Body of pancreas (tissue), 4 donors: ENCODE data around the gene SYT11. TPM values are rescaled to one million over a fixed set of nuclear protein-coding genes. Genes with fewer than 3 reads are reported as not detected.
"Not testable (repeated sequence)": the region's sequence is repeated elsewhere in the genome, so short reads cannot be mapped to it uniquely, and the experiment has no call there.

ENCODE experiments used
- ATAC-seq: fragments of 150-250 bp; one replicate; pipeline ENCODE4 v1.9.1; 2016
- DNase-seq, 4 donors: peaks; one replicate each; pipeline ENCODE4 v3.0.0-alpha.2; 2019
- H3K27ac ChIP-seq, 4 donors: fragments of 200-600 bp; sonication (generic); 1 replicate in 3 of 4; 2 replicates in 1 of 4; pipeline versions ENCODE4 v1.5.1 to v1.6.1; 2016 to 2019; ENCODE audit warnings: mild to moderate bottlenecking in 1 of 4, mixed read lengths in 1 of 4, moderate library complexity in 1 of 4
- H3K27me3 ChIP-seq, 2 donors: fragments of 200-600 bp; sonication (generic); one replicate each; pipeline ENCODE4 v1.6.0; 2016; ENCODE audit warnings: mild to moderate bottlenecking in 1 of 2
- H3K36me3 ChIP-seq, 2 donors: fragments of 200-600 bp; sonication (generic); replicated peaks in 1 of 2; 2 replicates each; pipeline ENCODE4 v1.5.1; 2016; ENCODE audit warnings: low read depth in 2 of 2; ENCODE audit not compliant: insufficient read depth in 1 of 2
- H3K4me1 ChIP-seq: fragments of 200-600 bp; sonication (generic); one replicate; pipeline ENCODE4 v1.6.0; 2016
- H3K4me3 ChIP-seq, 2 donors: fragments of 200-600 bp; sonication (generic); 1 replicate in 1 of 2; 2 replicates in 1 of 2; pipeline ENCODE4 v1.5.1; 2016 to 2019
- H3K9me3 ChIP-seq, 3 donors: fragments of 200-600 bp; sonication (generic); 1 replicate in 2 of 3; 2 replicates in 1 of 3; pipeline ENCODE4 v1.5.1; 2016
- CTCF ChIP-seq, 7 experiments: fragments of 450-650 bp in 4 of 7; fragments of 200-600 bp in 3 of 7; sonication (generic) in 3 of 7; IDR thresholded peaks; one replicate each; pipeline ENCODE4 v1.5.1; 2016 to 2019; ENCODE audit warnings: antibody characterized with exemption in 7 of 7
- POLR2A ChIP-seq, 3 donors: fragments of 450-650 bp; IDR thresholded peaks; one replicate each; pipeline ENCODE4 v1.6.1; 2016; ENCODE audit warnings: antibody characterized with exemption in 3 of 3, mild to moderate bottlenecking in 2 of 3
- WGBS, 2 donors: methylation state at CpG; one replicate each; pipeline ENCODE4 v1.1.5; 2017; 5-methylcytosine and 5-hydroxymethylcytosine counted together
- intact Hi-C: fragments of 100-400 bp; cut with DNase I; formaldehyde crosslinking; loops from one replicate; pipeline ENCODE4 v1.15.1; 2023
- total RNA-seq, 2 donors: library from RNA; depleted of rRNA; stranded (reverse); fragments of >200 nt; gene quantifications; one replicate each; pipeline ENCODE4 v1.1.0, GENCODE V29; 2016

Gene SYT11
- total RNA-seq, 2 donors from 2014 or later = 1.3 to 5.4 TPM

GRCh38 chr1:155889566-155889965 is 30.2 kb downstream of the SYT11 start:
- Histone ChIP-seq H3K27me3 (no peaks in the 10 kb centered on the region), H3K9me3 (no peaks in the 10 kb centered on the region), H3K4me3 (no peak overlapping the region), H3K36me3 (no peaks in the 10 kb centered on the region), H3K4me1 (peaks cover 18% of the 10 kb centered on the region), H3K27ac (peak overlapping the region in 1 of 4 donors; percentile 29)
- 51 to 58% methylated on average over 2 of the region's 2 CpGs for WGBS, 2 donors
- ATAC-seq (no peak), DNase-seq (no peak)
- intact Hi-C loops = no loop called here
- TF ChIP-seq CTCF (IDR thresholded peaks at IDR 0.05) = no peak
- TF ChIP-seq POLR2A (IDR thresholded peaks at IDR 0.05) = no peak

GRCh38 chr1:155890251-155890650 is 30.9 kb downstream of the SYT11 start:
- H3K27me3 ChIP-seq = no peaks in the 10 kb centered on the region
- WGBS, 2 donors = 34 to 42% methylated on average over 3 of the region's 3 CpGs
- peak overlapping the region in 1 of 4 donors; percentile 29 for H3K27ac ChIP-seq
- no peak overlapping the region for H3K4me3 ChIP-seq
- no peaks in the 10 kb centered on the region for H3K9me3 ChIP-seq
- ATAC-seq = no peak
- TF ChIP-seq POLR2A (IDR thresholded peaks at IDR 0.05) (no peak), CTCF (IDR thresholded peaks at IDR 0.05) (no peak)
- intact Hi-C loops = no loop called here
- no peaks in the 10 kb centered on the region for H3K36me3 ChIP-seq
- H3K4me1 ChIP-seq = peaks cover 18% of the 10 kb centered on the region
- DNase-seq = no peak

GRCh38 chr1:155892796-155893195 is 33.4 kb downstream of the SYT11 start:
- H3K9me3 ChIP-seq = no peaks in the 10 kb centered on the region
- intact Hi-C loops = no loop called here
- H3K4me3 ChIP-seq = no peak overlapping the region
- DNase-seq (no peak), ATAC-seq (no peak)
- H3K36me3 ChIP-seq = peaks cover 0 to 1% of the 10 kb centered on the region in 2 donors
- no peaks in the 10 kb centered on the region for H3K27me3 ChIP-seq
- 36 to 42% methylated on average over 3 of the region's 3 CpGs for WGBS, 2 donors
- peaks cover 18% of the 10 kb centered on the region for H3K4me1 ChIP-seq
- peak overlapping the region; percentile 17 to 79 (median 47) for H3K27ac ChIP-seq
- TF ChIP-seq CTCF (IDR thresholded peaks at IDR 0.05) (no peak), POLR2A (IDR thresholded peaks at IDR 0.05) (no peak)

- H3K27me3 ChIP-seq = no peaks in the 10 kb centered on the region
- H3K9me3 ChIP-seq = no peaks in the 10 kb centered on the region
- ATAC-seq (peak; percentile 74), DNase-seq (peak in 1 of 4 donors; percentile 26)
- no peak overlapping the region for H3K4me3 ChIP-seq
- peaks cover 0 to 4% of the 10 kb centered on the region in 2 donors for H3K36me3 ChIP-seq
- H3K4me1 ChIP-seq = peaks cover 18% of the 10 kb centered on the region
- TF ChIP-seq CTCF (IDR thresholded peaks at IDR 0.05) (no peak), POLR2A (IDR thresholded peaks at IDR 0.05) (no peak)
- 55 to 62% methylated on average over 10 of the region's 10 CpGs for WGBS, 2 donors
- peak overlapping the region in 3 of 4 donors; percentile 44 to 79 (median 50) for H3K27ac ChIP-seq
- intact Hi-C loops = no loop called here
Observed at GRCh38 chr1:155893389-155894142, 34.2 kb downstream of the SYT11 start.

- H3K4me3 ChIP-seq, H3K9me3 ChIP-seq, H3K27ac ChIP-seq, ATAC-seq, H3K27me3 ChIP-seq, intact Hi-C loops, DNase-seq: not testable (repeated sequence)
- H3K4me1 ChIP-seq = peaks cover 18% of the 10 kb centered on the region
- 86 to 93% methylated on average over 6 of the region's 6 CpGs for WGBS, 2 donors
- H3K36me3 ChIP-seq = peaks cover 6 to 19% of the 10 kb centered on the region in 2 donors
Observed at GRCh38 chr1:155895617-155896016, 36.2 kb downstream of the SYT11 start.

GRCh38 chr1:155896476-155896875 is 37.1 kb downstream of the SYT11 start:
- H3K27ac ChIP-seq = not testable (repeated sequence)

More at GRCh38 chr1:155896476-155896875, 37.1 kb downstream of the SYT11 start:
- DNase-seq, H3K27me3 ChIP-seq, ATAC-seq, H3K9me3 ChIP-seq, intact Hi-C loops, H3K4me3 ChIP-seq: not testable (repeated sequence)
- H3K4me1 ChIP-seq = peaks cover 18% of the 10 kb centered on the region
- WGBS, 2 donors = 90 to 92% methylated on average over 8 of the region's 8 CpGs
- H3K36me3 ChIP-seq = peaks cover 15 to 23% of the 10 kb centered on the region in 2 donors
